WERI-Rb-1 (cell line): ENCODE results near the gene FADS6.

Source experiments
- DNase-seq: peaks from one replicate; pipeline ENCODE4 v3.0.0-alpha.2; 2020
- H3K27ac ChIP-seq: fragments of 250-450 bp; sonication (Bioruptor Pico); 2 replicates; pipeline ENCODE4 v1.5.1; 2020; ENCODE audit warnings: mild to moderate bottlenecking, moderate library complexity
- H3K27me3 ChIP-seq: fragments of 250-450 bp; sonication (Bioruptor Pico); 2 replicates; pipeline ENCODE4 v1.5.1; 2021; ENCODE audit warnings: mild to moderate bottlenecking, low read depth, moderate library complexity; ENCODE audit not compliant: insufficient read depth, severe bottlenecking
- H3K36me3 ChIP-seq: fragments of 250-450 bp; sonication (Bioruptor Pico); 2 replicates; pipeline ENCODE4 v1.5.1; 2020; ENCODE audit warnings: mild to moderate bottlenecking, moderate library complexity
- H3K4me3 ChIP-seq: 2 replicates; pipeline ENCODE4 v1.5.1; 2011; ENCODE audit warnings: low read depth, mild to moderate bottlenecking, control low read depth, low read length
- H3K9me3 ChIP-seq: fragments of 250-450 bp; sonication (Bioruptor Pico); 2 replicates; pipeline ENCODE4 v1.5.1; 2021; ENCODE audit warnings: mild to moderate bottlenecking, moderate library complexity; ENCODE audit not compliant: severe bottlenecking
- CTCF ChIP-seq: IDR thresholded peaks from 2 replicates; pipeline ENCODE4 v1.5.1; 2011; ENCODE audit warnings: low read depth, mild to moderate bottlenecking, control low read depth, inconsistent platforms, low read length

The FADS6 gene

GRCh38 chr17:74921769-74922168 lies 28.3 kb upstream of the FADS6 start:
- no peak for TF ChIP-seq CTCF
- Histone ChIP-seq H3K27ac (no peak overlapping the region), H3K4me3 (no peak overlapping the region), H3K36me3 (no peaks in the 10 kb centered on the region), H3K9me3 (no peaks in the 10 kb centered on the region), H3K27me3 (peaks cover 23% of the 10 kb centered on the region)
- DNase-seq, result no peak

- no peak for TF ChIP-seq CTCF
- H3K27ac ChIP-seq, result no peak overlapping the region
- no peak overlapping the region for H3K4me3 ChIP-seq
- H3K9me3 ChIP-seq, result no peaks in the 10 kb centered on the region
- no peak for DNase-seq
- no peaks in the 10 kb centered on the region for H3K36me3 ChIP-seq
- peaks cover 23% of the 10 kb centered on the region for H3K27me3 ChIP-seq
Measured at GRCh38 chr17:74921026-74921681, 27.7 kb upstream of the FADS6 start.

GRCh38 chr17:74920642-74921025 lies 27.2 kb upstream of the FADS6 start:
- no peak overlapping the region for H3K27ac ChIP-seq
- TF ChIP-seq CTCF, result no peak
- no peak overlapping the region for H3K4me3 ChIP-seq
- no peaks in the 10 kb centered on the region for H3K36me3 ChIP-seq
- no peak for DNase-seq
- H3K27me3 ChIP-seq, result peaks cover 20% of the 10 kb centered on the region
- no peaks in the 10 kb centered on the region for H3K9me3 ChIP-seq

- no peak for TF ChIP-seq CTCF
- H3K36me3 ChIP-seq, result no peaks in the 10 kb centered on the region
- H3K4me3 ChIP-seq, result no peak overlapping the region
- no peaks in the 10 kb centered on the region for H3K9me3 ChIP-seq
- DNase-seq, result no peak
- H3K27me3 ChIP-seq, result peaks cover 19% of the 10 kb centered on the region
- no peak overlapping the region for H3K27ac ChIP-seq
Measured at GRCh38 chr17:74920306-74920620, 26.8 kb upstream of the FADS6 start.

GRCh38 chr17:74919440-74920305 lies 26.2 kb upstream of the FADS6 start:
- peak; percentile 36; the same call in 1 of the 2 replicates for TF ChIP-seq CTCF
- DNase-seq, result no peak
- Histone ChIP-seq H3K27ac (no peak overlapping the region), H3K36me3 (no peaks in the 10 kb centered on the region), H3K4me3 (no peak overlapping the region), H3K9me3 (no peaks in the 10 kb centered on the region), H3K27me3 (peaks cover 15% of the 10 kb centered on the region)

- peaks cover under 1% of the 10 kb centered on the region for H3K9me3 ChIP-seq
- no peak overlapping the region for H3K27ac ChIP-seq
- no peaks in the 10 kb centered on the region for H3K36me3 ChIP-seq
- TF ChIP-seq CTCF, result no peak
- H3K27me3 ChIP-seq, result peaks cover 7% of the 10 kb centered on the region
- peak; percentile 61 for DNase-seq
- H3K4me3 ChIP-seq, result no peak overlapping the region
Measured at GRCh38 chr17:74918906-74919305, 25.5 kb upstream of the FADS6 start.
